Endodermal cell (in vitro differentiated cells): ENCODE results near the gene NFIX. TPM values are rescaled to one million over a fixed set of nuclear protein-coding genes. Genes with fewer than 3 reads are reported as not detected.

Source experiments
- DNase-seq: peaks from one replicate; pipeline ENCODE4 v3.0.0-alpha.2; 2017
- H3K27ac ChIP-seq: 2 replicates; pipeline ENCODE4 v1.5.1; 2013; ENCODE audit warnings: mild to moderate bottlenecking, low read depth, low read length, moderate library complexity
- H3K27me3 ChIP-seq: 2 replicates; pipeline ENCODE4 v1.6.1; 2013; ENCODE audit warnings: mild to moderate bottlenecking, low read length, moderate library complexity; ENCODE audit not compliant: insufficient read depth, control insufficient read depth, poor library complexity, severe bottlenecking
- H3K36me3 ChIP-seq: 2 replicates; pipeline ENCODE4 v1.7.0; 2013; ENCODE audit warnings: mild to moderate bottlenecking, low read length, moderate library complexity; ENCODE audit not compliant: control insufficient read depth, insufficient read depth
- H3K4me1 ChIP-seq: one replicate; pipeline ENCODE4 v1.7.0; 2013; ENCODE audit warnings: low read length; ENCODE audit not compliant: control insufficient read depth, insufficient read depth
- H3K4me3 ChIP-seq: 2 replicates; pipeline ENCODE4 v1.5.1; 2013; ENCODE audit warnings: mild to moderate bottlenecking, low read length, moderate library complexity
- H3K9ac ChIP-seq: 2 replicates; pipeline ENCODE4 v1.6.1; 2013; ENCODE audit warnings: mild to moderate bottlenecking, low read length, moderate library complexity; ENCODE audit not compliant: poor library complexity, severe bottlenecking; ENCODE audit errors: extremely low read depth
- H3K9me3 ChIP-seq: 2 replicates; pipeline ENCODE4 v1.6.1; 2013; ENCODE audit warnings: mild to moderate bottlenecking, low read length, moderate library complexity; ENCODE audit not compliant: control insufficient read depth
- H3K27ac Mint-ChIP-seq: 2 replicates; pipeline ENCODE4 v1.8.0; 2020; ENCODE audit warnings: mixed read lengths
- H3K27me3 Mint-ChIP-seq: 2 replicates; pipeline ENCODE4 v1.8.0; 2021; ENCODE audit warnings: mild to moderate bottlenecking, mixed read lengths; ENCODE audit not compliant: insufficient read depth
- H3K36me3 Mint-ChIP-seq: 2 replicates; pipeline ENCODE4 v1.8.0; 2020; ENCODE audit warnings: low read depth, mixed read lengths
- H3K4me1 Mint-ChIP-seq: 2 replicates; pipeline ENCODE4 v1.8.0; 2020; ENCODE audit warnings: mixed read lengths
- H3K4me3 Mint-ChIP-seq: 2 replicates; pipeline ENCODE4 v1.8.0; 2020; ENCODE audit warnings: mild to moderate bottlenecking, moderate library complexity, mixed read lengths
- H3K9me3 Mint-ChIP-seq: 2 replicates; pipeline ENCODE4 v1.8.0; 2020; ENCODE audit warnings: mild to moderate bottlenecking, mixed read lengths
- WGBS, 2 experiments: methylation state at CpG; one replicate each; pipeline versions ENCODE4 v1.1.5 to v1.1.7; 2013; ENCODE audit warnings: missing lambda C conversion rate in 2 of 2, mixed read lengths in 1 of 2; ENCODE audit not compliant: insufficient coverage in 1 of 2, insufficient read length in 1 of 2; 5-methylcytosine and 5-hydroxymethylcytosine counted together
- total RNA-seq, 2 donors: library from RNA; stranded (reverse); fragmentation: NEBNext Ultra II Directional in 1 of 2; extraction: Animal tissue kit (Norgen Biotek cat#: 25700) in 1 of 2; gene quantifications; 2 replicates in 1 of 2; 3 replicates in 1 of 2; pipeline ENCODE4 v1.2.1, GENCODE V29; 2021
- TF ChIP-seq, protein P1 (sequence below): fragments of 200-600 bp; sonication (generic); conservative IDR thresholded peaks from 2 replicates; pipeline ENCODE4 v1.5.0; 2021; ENCODE audit warnings: antibody characterized with exemption, mild to moderate bottlenecking

NFIX gene
- total RNA-seq, 2 donors from 2014 or later: 0.22 to 0.40 TPM

DNA sequence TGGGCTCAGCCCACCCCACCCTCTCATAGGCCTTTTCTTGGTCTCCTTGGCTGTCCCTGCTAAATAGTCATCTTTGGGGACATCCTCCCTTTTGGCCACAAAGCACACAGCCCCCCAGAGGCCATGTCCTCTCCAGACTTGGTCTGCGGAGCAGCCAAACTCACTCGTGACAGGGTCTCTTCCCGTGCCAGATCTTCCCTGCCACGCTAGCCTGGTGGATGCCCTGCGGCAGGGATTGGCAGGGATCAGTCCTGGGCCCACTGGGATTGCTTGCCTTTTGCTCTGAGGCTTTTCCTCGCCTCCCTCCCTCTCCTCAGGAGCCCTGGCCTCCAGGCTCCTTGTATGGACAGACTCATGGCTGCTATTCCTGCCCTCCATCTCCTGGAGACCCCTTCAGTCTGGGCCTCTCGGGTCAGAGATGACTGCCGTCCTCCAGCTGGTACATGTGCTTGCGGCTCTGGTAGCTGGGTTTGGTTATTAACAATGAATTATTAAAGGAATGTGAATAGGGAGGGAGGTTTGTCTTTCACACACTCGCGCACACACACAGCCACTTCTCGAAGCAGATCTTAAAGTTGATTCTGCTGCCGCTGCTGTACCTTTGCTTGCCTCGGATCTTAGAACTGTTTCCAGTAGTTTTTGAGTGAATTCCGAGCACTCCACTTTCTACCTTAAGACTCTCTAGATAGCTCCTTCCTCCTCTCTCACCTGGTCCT, 45.1 kb downstream of the NFIX start:
- Histone ChIP-seq H3K4me1 (no peaks in the 10 kb centered on the region), H3K36me3 (no peaks in the 10 kb centered on the region), H3K27me3 (peaks cover 65% of the 10 kb centered on the region), H3K4me3 (no peak overlapping the region), H3K9ac (no peak overlapping the region), H3K9me3 (no peaks in the 10 kb centered on the region), H3K27ac (no peak overlapping the region)
- TF ChIP-seq, protein P1, sequence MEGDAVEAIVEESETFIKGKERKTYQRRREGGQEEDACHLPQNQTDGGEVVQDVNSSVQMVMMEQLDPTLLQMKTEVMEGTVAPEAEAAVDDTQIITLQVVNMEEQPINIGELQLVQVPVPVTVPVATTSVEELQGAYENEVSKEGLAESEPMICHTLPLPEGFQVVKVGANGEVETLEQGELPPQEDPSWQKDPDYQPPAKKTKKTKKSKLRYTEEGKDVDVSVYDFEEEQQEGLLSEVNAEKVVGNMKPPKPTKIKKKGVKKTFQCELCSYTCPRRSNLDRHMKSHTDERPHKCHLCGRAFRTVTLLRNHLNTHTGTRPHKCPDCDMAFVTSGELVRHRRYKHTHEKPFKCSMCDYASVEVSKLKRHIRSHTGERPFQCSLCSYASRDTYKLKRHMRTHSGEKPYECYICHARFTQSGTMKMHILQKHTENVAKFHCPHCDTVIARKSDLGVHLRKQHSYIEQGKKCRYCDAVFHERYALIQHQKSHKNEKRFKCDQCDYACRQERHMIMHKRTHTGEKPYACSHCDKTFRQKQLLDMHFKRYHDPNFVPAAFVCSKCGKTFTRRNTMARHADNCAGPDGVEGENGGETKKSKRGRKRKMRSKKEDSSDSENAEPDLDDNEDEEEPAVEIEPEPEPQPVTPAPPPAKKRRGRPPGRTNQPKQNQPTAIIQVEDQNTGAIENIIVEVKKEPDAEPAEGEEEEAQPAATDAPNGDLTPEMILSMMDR: no peak
- 87 to 91% methylated on average over 14 to 15 of the region's 15 CpGs for WGBS, 2 experiments
- no peaks in the 10 kb centered on the region for H3K9me3 Mint-ChIP-seq
- H3K4me3 Mint-ChIP-seq: no peak overlapping the region
- H3K36me3 Mint-ChIP-seq: no peaks in the 10 kb centered on the region
- no peaks in the 10 kb centered on the region for H3K4me1 Mint-ChIP-seq
- DNase-seq: no peak
- peaks cover 78% of the 10 kb centered on the region for H3K27me3 Mint-ChIP-seq
- H3K27ac Mint-ChIP-seq: no peak overlapping the region

DNA sequence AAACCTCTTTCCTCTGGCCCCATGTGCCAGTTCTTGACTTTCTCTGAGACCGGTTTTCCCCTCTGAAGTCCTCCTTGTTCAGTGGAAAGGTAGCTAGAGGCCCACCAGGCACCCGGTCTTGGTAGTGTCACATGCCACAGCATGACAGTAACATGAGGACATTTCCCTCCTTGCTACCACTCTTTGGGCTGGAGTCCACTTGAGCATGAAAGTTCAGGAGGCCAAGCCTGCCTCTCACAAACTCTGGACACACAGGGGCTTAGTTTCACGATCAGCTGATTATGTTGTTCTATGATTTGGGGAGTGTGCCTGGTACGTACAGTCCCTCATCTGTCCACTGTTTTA, 45.6 kb downstream of the NFIX start:
- 50 to 93% methylated on average over 2 of the region's 4 CpGs for WGBS, 2 experiments
- H3K4me3 Mint-ChIP-seq: no peak overlapping the region

GRCh38 chr19:13042443-13043130, 47.3 kb downstream of the NFIX start:
- Mint-ChIP-seq H3K4me3 (no peak overlapping the region), H3K27me3 (peaks cover 80% of the 10 kb centered on the region), H3K4me1 (no peaks in the 10 kb centered on the region), H3K9me3 (no peaks in the 10 kb centered on the region), H3K36me3 (no peaks in the 10 kb centered on the region), H3K27ac (no peak overlapping the region)
- H3K36me3 ChIP-seq: no peaks in the 10 kb centered on the region
- peaks cover 73% of the 10 kb centered on the region for H3K27me3 ChIP-seq
- H3K4me3 ChIP-seq: no peak overlapping the region
- no peaks in the 10 kb centered on the region for H3K4me1 ChIP-seq
- no peak overlapping the region for H3K9ac ChIP-seq
- DNase-seq: no peak
- no peaks in the 10 kb centered on the region for H3K9me3 ChIP-seq
- WGBS, 2 experiments: 89 to 95% methylated on average over 7 to 9 of the region's 9 CpGs
- H3K27ac ChIP-seq: no peak overlapping the region
- TF ChIP-seq, protein P1: no peak

More for the DNA sequence above, 45.6 kb downstream of the NFIX start:
- no peaks in the 10 kb centered on the region for H3K36me3 ChIP-seq
- H3K9me3 Mint-ChIP-seq: no peaks in the 10 kb centered on the region
- peaks cover 80% of the 10 kb centered on the region for H3K27me3 Mint-ChIP-seq
- H3K4me3 ChIP-seq: no peak overlapping the region
- DNase-seq: no peak
- H3K27ac ChIP-seq: no peak overlapping the region
- no peaks in the 10 kb centered on the region for H3K9me3 ChIP-seq
- no peaks in the 10 kb centered on the region for H3K4me1 ChIP-seq
- no peaks in the 10 kb centered on the region for H3K36me3 Mint-ChIP-seq
- H3K4me1 Mint-ChIP-seq: no peaks in the 10 kb centered on the region
- TF ChIP-seq, protein P1: no peak
- no peak overlapping the region for H3K27ac Mint-ChIP-seq
- peaks cover 70% of the 10 kb centered on the region for H3K27me3 ChIP-seq
- no peak overlapping the region for H3K9ac ChIP-seq
